KOPT-K1 (cell line): ENCODE measurements around the gene CASP4.

Experiments used
- H3K27ac ChIP-seq: fragments of 200-600 bp; sonication (generic); 2 replicates; pipeline ENCODE4 v1.5.1; 2016; ENCODE audit warnings: antibody characterized with exemption, mild to moderate bottlenecking, low read depth, low read length; ENCODE audit not compliant: poor library complexity, severe bottlenecking
- H3K36me3 ChIP-seq: fragments of 200-600 bp; sonication (generic); 2 replicates; pipeline ENCODE4 v1.5.1; 2017; ENCODE audit warnings: antibody characterized with exemption, mild to moderate bottlenecking, low read length, moderate library complexity; ENCODE audit not compliant: insufficient read depth
- H3K9me3 ChIP-seq: fragments of 200-600 bp; sonication (generic); 2 replicates; pipeline ENCODE4 v1.5.1; 2017; ENCODE audit warnings: antibody characterized with exemption, low read length, mild to moderate bottlenecking; ENCODE audit not compliant: insufficient read depth, poor library complexity, severe bottlenecking

Gene CASP4

DNA sequence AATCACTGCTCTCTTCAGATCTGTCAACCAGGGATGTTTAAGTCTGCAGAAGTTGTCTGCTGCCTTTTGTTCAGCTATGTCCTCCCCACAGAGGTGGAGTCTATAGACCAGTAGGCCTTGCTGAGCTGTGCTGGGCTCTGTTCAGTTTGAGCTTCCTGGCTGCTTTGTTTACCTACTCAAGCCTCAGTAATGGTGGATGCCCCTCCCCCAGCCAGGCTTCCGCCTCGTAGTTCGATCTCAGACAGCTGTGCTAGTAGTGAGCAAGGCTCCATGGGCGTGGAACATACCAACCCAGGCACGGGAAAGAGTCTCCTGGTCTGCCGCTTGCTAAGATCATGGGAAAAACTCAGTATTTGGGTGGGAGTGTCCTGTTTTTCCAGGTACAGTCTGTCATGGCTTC lies 42.5 kb downstream of the CASP4 start:
- Histone ChIP-seq H3K9me3 (peaks cover 7% of the 10 kb centered on the region), H3K27ac (no peak overlapping the region), H3K36me3 (no peaks in the 10 kb centered on the region)

DNA sequence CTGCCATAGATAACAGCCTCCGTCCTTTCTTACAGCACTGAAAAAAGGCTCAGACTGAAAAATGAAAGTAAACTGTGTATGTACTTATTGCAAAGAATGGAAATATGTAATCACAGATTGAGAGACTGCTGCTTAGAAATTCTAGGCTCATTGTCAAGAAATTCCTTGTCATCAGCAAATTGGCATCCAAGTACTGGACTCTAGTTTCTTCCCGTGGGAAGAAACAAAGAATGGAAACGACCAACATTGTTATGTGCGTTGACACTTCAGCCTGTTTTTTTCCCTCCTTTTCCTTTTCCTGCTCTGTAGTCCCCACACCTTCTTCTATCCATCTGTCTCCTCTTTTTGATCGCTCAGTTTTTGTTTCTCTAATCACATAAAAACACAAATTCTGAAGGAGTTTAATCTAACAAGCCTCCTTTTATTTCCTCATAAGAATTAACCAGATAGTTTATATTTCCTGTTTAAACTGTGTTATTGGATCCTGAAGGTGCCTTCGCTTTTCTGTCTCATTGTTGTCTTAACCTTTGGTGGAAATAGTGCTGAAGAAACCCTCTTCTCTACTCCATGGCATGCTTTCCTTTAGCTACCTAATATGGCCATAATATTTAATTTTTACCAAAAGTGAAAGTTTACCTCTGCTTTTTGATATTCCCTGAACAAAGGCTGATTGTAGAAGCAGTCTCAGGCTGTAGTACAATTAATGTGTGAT lies 50.1 kb downstream of the CASP4 start:
- no peaks in the 10 kb centered on the region for H3K36me3 ChIP-seq
- H3K27ac ChIP-seq, result peak overlapping the region; percentile 36
- H3K9me3 ChIP-seq, result no peaks in the 10 kb centered on the region

DNA sequence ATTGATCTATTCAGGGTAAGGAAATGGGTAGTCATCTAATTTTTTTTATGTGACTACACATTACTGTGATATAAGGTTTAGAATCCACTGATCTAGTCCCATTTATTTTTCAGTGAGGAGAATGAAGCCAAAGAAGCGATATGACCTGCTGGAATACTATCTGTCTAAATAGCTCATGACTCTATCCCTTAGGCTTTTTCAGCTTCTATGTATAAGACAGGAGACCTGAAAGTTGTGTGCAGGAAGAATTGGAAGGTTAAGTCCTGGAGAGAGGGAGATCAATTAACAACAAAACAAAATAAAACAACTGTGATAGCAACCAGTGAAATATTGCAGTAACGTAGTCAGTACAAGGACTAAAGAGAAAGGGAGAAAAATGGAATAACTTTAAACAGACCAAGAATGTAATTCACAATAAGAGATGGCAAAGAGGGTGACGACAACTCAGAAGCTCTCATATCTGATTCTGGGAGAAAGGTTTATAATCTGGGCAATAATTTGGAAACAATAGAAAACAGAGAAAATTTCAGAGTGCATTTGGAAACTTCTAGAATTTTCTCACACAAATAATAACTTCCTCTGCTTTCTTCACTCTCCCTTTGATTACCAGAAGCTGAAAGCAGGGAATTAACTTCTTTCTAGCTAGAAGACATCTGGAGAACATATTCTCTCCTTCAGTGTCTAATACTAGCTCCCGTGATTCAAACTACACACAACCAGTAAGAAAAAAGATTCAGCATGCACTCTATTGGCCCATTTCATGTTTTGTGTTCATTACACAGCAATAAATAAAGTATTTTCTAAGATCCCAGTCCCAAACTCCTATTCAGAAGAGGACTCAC lies 50.9 kb downstream of the CASP4 start:
- H3K9me3 ChIP-seq, result no peaks in the 10 kb centered on the region
- no peaks in the 10 kb centered on the region for H3K36me3 ChIP-seq
- peak overlapping the region; percentile 36 for H3K27ac ChIP-seq

DNA sequence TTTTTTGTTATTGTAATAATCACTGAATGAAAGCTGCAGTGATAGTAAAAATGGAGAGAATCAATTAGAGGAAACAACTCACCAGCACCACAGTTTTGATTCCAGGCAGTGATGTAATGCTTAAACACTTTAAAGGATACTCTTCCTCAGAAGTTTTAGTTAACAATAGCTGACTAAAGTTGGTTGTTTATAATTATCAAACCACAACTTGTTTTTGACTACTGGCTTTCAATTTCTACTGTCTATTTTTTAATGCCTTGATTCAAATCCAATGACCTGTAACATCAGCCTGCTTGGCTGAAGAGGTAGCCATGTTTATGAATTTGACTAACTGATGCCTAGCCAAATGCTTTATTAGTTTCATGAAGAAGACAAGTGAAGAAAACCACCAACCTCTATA lies 51.9 kb downstream of the CASP4 start:
- H3K27ac ChIP-seq, result no peak overlapping the region
- H3K9me3 ChIP-seq, result no peaks in the 10 kb centered on the region
- no peaks in the 10 kb centered on the region for H3K36me3 ChIP-seq

DNA sequence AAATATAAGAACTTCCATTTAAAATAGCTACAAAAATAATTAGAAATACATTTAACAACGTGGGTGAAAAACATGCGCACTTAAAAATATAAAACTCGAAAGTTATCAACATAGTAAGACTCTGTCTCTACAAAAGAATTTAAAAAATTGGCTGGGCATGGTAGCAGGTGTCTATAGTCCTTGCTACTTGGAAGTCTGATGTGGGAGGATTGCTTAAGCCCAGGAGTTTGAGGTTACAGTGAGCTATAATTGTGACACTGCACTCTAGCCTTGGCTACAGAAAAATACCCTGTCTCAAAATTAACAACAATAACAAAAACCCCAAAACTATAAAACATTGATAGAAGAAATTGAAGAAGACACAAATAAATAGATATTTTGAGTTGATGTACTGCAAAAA lies 56.3 kb downstream of the CASP4 start:
- no peak overlapping the region for H3K27ac ChIP-seq
- no peaks in the 10 kb centered on the region for H3K9me3 ChIP-seq
- no peaks in the 10 kb centered on the region for H3K36me3 ChIP-seq

DNA sequence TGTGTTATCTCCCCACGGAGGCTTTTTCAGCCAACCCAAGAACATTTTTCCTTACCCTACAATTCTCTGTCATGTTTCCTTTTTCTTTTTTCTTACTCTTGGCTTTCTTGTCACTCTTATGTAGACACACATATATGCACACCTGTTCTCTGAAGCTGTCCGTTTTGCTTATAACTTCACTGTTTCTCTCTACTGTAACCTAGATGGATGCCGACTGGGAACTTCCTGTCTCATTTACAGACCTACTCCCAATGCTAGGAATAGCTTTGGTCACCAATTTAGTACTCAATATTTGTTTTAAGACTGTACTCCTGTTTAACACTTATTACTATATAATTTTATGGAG lies 60.2 kb downstream of the CASP4 start:
- no peaks in the 10 kb centered on the region for H3K9me3 ChIP-seq
- no peak overlapping the region for H3K27ac ChIP-seq
- no peaks in the 10 kb centered on the region for H3K36me3 ChIP-seq

DNA sequence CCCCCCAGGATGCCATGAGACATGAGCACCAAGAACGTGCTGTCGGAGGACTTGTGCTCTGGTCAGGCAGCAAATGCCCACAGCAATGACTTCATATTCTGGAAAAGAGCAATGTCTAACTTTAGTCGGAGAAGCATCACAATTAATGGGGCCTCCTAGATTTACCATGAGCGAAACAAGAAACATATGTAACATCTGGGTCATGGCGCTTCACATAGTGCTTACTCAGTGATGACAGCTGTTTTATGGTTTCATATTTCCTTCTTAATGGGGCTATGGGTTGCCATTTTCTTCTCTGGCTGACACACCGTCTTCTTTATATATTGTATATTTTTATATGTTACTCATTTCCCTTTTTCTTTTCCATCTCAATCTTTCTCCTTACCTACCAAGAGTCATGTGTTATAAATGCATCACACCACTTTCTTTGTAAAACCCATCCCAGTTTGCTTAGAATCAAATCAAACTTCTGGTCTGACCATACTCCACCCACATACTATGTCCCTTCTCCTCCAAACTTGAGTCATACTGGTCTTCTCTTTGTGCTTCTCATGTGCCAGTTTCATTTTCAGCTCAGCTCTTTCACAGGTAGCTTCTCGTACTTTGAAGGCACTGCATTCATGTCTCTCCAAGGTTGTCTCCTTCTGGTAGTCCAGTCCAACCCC lies 60.7 kb downstream of the CASP4 start:
- H3K9me3 ChIP-seq, result no peaks in the 10 kb centered on the region
- no peaks in the 10 kb centered on the region for H3K36me3 ChIP-seq
- H3K27ac ChIP-seq, result no peak overlapping the region

DNA sequence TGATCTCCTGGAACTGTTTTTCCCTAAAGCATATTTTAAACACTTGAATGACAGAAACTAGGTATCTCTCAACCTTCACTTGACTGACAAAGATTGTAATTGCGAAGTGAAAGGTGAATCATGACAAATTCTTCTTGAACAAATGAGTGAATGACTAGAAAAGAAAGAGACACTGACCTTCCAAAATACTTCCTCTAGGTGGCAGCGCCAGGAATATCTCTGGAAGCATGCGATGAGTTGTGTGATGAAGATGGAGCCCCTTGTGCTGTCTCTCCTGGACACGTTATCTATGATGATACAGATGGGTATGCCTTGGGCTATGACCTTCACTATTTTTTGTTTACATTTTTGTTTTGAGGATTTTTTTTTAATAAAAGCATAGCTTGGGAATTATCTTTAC lies 63.1 kb downstream of the CASP4 start:
- H3K36me3 ChIP-seq, result no peaks in the 10 kb centered on the region
- no peak overlapping the region for H3K27ac ChIP-seq
- no peaks in the 10 kb centered on the region for H3K9me3 ChIP-seq

DNA sequence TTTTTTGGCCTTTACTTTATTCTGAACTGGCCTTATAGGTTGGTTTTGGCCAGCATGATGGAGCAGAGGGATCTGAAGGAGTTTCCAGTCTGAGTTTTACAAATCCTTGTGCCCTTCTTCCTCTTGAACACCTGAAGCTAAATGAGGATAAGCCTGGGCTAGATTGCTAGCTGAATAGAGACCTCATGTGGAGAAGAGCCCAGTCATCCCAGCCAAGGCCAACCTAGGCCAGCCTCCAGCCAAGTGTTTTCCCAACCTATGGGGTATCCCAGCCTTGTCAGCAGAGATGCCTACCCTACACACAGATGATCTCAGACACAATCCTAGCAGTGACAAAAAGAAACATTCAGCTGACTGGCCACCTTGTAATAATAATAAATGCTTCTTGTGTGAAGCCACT lies 69.1 kb downstream of the CASP4 start:
- no peaks in the 10 kb centered on the region for H3K36me3 ChIP-seq
- no peaks in the 10 kb centered on the region for H3K9me3 ChIP-seq
- no peak overlapping the region for H3K27ac ChIP-seq

DNA sequence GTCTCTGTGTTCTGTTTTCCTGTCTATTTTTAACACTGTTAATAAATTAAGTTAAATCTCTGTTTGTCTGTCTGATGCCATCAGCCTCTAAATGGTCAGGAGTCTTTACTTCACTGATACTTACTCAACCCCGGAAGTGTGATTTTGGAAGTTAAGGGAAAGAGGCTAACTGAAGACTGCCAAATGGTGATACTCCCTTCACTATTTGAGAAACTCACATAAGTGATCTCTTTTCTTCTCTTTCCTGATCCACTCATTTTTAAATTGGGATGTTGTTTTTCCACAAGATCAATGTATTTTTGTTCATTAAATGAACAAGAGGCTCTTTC lies 69.7 kb downstream of the CASP4 start:
- H3K36me3 ChIP-seq, result no peaks in the 10 kb centered on the region
- no peak overlapping the region for H3K27ac ChIP-seq

DNA sequence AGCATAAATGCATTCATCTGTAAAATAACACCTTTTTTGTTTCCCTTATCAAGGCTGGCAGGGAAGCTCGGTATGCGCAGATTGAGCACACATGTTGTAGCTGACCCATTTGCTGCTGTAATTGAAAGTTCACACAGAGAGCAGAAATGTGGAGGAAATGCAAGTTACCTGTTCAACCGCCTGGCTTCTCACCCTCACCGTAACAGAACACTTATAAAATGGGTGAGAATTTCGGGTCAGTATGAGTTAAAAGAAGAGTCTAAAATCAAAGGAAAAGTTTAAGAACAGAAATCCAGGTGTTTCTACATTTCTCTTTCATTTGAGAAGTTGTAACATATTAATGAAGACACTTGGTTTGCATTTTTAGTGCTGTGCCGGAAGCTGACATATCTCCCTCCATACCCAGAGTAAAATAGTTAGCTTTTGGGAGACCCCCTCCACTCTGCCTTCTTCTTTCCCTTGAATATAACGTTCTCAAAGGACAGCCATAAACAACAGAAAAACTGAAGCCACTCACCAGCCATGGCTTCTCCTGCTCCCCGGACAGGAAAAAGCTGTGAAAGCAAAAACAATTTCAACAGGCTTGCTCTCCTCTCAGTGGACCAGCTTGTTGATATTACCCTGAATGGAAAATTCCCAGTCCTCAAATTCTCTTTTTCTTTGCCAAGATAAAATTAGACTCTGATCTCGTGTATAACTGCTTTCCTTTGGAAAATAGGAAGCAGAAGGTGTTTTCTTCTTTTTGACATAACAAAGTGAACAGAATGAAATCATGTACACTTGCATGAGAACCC lies 70.3 kb downstream of the CASP4 start, which contains the start of gene CASP12:
CASP12 (minus strand) TSS at position 570 of the 794 bp plus-strand sequence.
- Histone ChIP-seq H3K36me3 (no peaks in the 10 kb centered on the region), H3K27ac (no peak within 1 kb of the TSS), H3K9me3 (no peaks in the 10 kb centered on the region)

More for the DNA sequence above, 69.7 kb downstream of the CASP4 start:
- H3K9me3 ChIP-seq, result no peaks in the 10 kb centered on the region

DNA sequence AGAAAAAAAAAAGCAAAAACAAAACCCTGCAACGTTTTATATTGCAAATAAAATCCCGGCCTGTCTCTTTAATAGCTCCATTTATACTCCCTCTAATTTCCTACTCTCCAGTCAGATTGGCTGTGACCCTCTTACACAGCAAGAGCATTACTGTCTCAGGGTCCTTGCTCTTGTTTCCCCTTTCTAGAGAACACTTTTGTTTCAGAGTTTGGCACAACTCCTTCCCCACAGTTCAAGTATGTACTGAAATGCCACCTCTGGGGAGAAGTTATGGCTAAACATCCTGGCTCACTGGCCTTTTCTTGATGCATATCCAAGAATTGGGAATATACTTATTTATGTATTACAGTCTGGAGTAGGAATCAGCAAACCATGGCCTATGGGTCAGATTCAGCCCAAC lies 72.7 kb downstream of the CASP4 start:
- no peaks in the 10 kb centered on the region for H3K9me3 ChIP-seq
- H3K36me3 ChIP-seq, result no peaks in the 10 kb centered on the region
- H3K27ac ChIP-seq, result no peak overlapping the region

DNA sequence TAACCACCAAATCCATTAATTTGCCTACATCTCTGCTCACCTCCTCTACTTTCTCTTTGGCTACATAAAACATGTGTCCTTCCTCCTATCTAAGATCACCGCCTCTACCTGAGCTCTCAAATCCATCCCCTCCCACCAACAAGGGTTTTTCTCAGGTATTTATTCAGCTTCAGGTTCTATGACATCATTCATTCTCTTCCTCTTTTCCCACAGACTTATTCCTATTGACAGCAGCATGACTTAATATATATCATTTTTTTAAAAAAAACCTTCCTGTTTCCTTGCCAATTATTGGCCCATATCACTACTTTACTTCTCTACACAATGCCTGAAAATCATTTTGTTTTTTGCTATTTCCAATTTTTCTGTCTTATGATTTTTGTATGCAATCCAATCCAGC lies 74.5 kb downstream of the CASP4 start:
- no peaks in the 10 kb centered on the region for H3K36me3 ChIP-seq
- no peaks in the 10 kb centered on the region for H3K9me3 ChIP-seq
- H3K27ac ChIP-seq, result no peak overlapping the region
